ENCODE measurements around the gene NCS1. TPM values are rescaled to one million over a fixed set of nuclear protein-coding genes. Genes with fewer than 3 reads are reported as not detected.

NCS1 gene
- total and polyA plus RNA-seq, 2 of the 8 experiments (the other 6 are each of a cell fraction or from before 2014, with no cell fraction given), result 34.7 to 47.6 TPM

- H4K5ac ChIP-seq (ENCODE audit: insufficient read length, low read depth, low read length), result no peak overlapping the region
- no peaks in the 10 kb centered on the region for H3K9me3 ChIP-seq (ENCODE audit: insufficient read depth in 2 of 2, low read depth in 1 of 2, low read length in 1 of 2)
- POLR2A ChIA-PET (ENCODE audit: partially characterized antibody), result no interaction called here
- no peak overlapping the region for H4K91ac ChIP-seq (replicated peaks; ENCODE audit: insufficient read length, low read length)
- H3K4me1 ChIP-seq (replicated peaks in 1 of 4; ENCODE audit: control insufficient read depth in 3 of 4, insufficient read depth in 4 of 4, low read length in 3 of 4), result peaks cover 0 to 12% (median under 1%) of the 10 kb centered on the region in 4 experiments; a peak in 4 of 7 replicates
- peak overlapping the region; percentile 2 for H3K4ac ChIP-seq (replicated peaks; ENCODE audit: insufficient read length, low read depth, low read length)
- WGBS, 2 experiments (ENCODE audit: extremely low coverage in 1 of 2, insufficient coverage in 1 of 2, insufficient read length in 1 of 2, insufficient replicate concordance in 2 of 2, low coverage in 1 of 2, low lambda C conversion rate in 2 of 2, missing lambda C conversion rate in 1 of 2), result 92% methylated on average over 5 of the region's 5 CpGs; no CpG with 5 or more reads in 1 of the 2 experiments
- FAIRE-seq, result no peak
- no peak for DNase-seq (ENCODE audit: low read depth in 1 of 2, low spot score in 2 of 2)
- H3K36me3 ChIP-seq (ENCODE audit: control insufficient read depth in 2 of 4, insufficient read depth in 4 of 4, low read length in 3 of 4), result no peaks in the 10 kb centered on the region
- no peaks in the 10 kb centered on the region for H3K23me2 ChIP-seq (ENCODE audit: low read depth, low read length)
- H3K27ac ChIP-seq (ENCODE audit: low read depth, low read length), result no peak overlapping the region
- H2BK120ac ChIP-seq (replicated peaks; ENCODE audit: low read depth, low read length), result no peak overlapping the region
- H2BK12ac ChIP-seq (ENCODE audit: low read depth, low read length), result peak overlapping the region; percentile 29; the same call in 1 of the 2 replicates
- no peaks in the 10 kb centered on the region for H4K20me1 ChIP-seq (replicated peaks in 1 of 2; ENCODE audit: control insufficient read depth in 1 of 2, insufficient read depth in 2 of 2, low read length in 2 of 2)
- H2AK5ac ChIP-seq (ENCODE audit: low read depth, low read length), result no peak overlapping the region
- H2AFZ ChIP-seq (ENCODE audit: low read length), result no peak overlapping the region
- H3K4me3 ChIP-seq (ENCODE audit: extremely low read depth in 1 of 4, insufficient read depth in 2 of 4, low read depth in 3 of 4, low read length in 4 of 4), result no peak overlapping the region
- H2BK15ac ChIP-seq (ENCODE audit: low read length), result no peak overlapping the region
- no peak overlapping the region for H3K4me2 ChIP-seq (ENCODE audit: insufficient read depth in 1 of 2, low read depth in 2 of 2, low read length in 2 of 2)
- CTCF ChIA-PET (ENCODE audit: partially characterized antibody), result interaction anchor here (0.6 to 1.0 kb wide), 3 partner anchors 20 to 279 kb away, joined by 3 read pairs; no protein-coding TSS in a partner anchor
- no peak overlapping the region for H3K14ac ChIP-seq (ENCODE audit: insufficient read length)
- no peaks in the 10 kb centered on the region; a peak in 1 of 4 replicates for H3K79me2 ChIP-seq (ENCODE audit: control insufficient read depth in 1 of 2, insufficient read depth in 2 of 2, low read length in 2 of 2)
- H3K79me1 ChIP-seq (ENCODE audit: low read depth, low read length), result peaks cover 6% of the 10 kb centered on the region
- H3K27me3 ChIP-seq (replicated peaks in 1 of 4; ENCODE audit: control insufficient read depth in 3 of 4, extremely low read depth in 1 of 4, insufficient read depth in 3 of 4, low read length in 3 of 4), result no peaks in the 10 kb centered on the region; a peak in 1 of 7 replicates
- 0 out of 2 replicates have a peak, but pooled peaks have one; percentile 31 for TF ChIP-seq SRF (IDR thresholded peaks at IDR 0.05; ENCODE audit: low read depth, low read length)
- no peak for TF ChIP-seq CBX5 (IDR thresholded peaks at IDR 0.05; ENCODE audit: low read depth, low read length)
- no peak for TF ChIP-seq E2F6 (IDR thresholded peaks at IDR 0.05)
- H4K8ac ChIP-seq (ENCODE audit: extremely low read depth, insufficient read depth, low read length), result no peak overlapping the region
- no peak overlapping the region for H3K23ac ChIP-seq (ENCODE audit: insufficient read length)
- H3K18ac ChIP-seq (ENCODE audit: extremely low read depth, low read length), result no peak overlapping the region
- no peak overlapping the region for H3K56ac ChIP-seq (replicated peaks; ENCODE audit: insufficient read length, low read depth, low read length)
- no peak overlapping the region for H3K9ac ChIP-seq (replicated peaks in 1 of 4; ENCODE audit: extremely low read depth in 1 of 4, low read depth in 3 of 4, low read length in 3 of 4)
- H2BK20ac ChIP-seq (ENCODE audit: low read length), result no peak overlapping the region
- H2BK5ac ChIP-seq (ENCODE audit: low read depth, low read length), result peak overlapping the region; percentile 60; the same call in 1 of the 2 replicates
Observed at GRCh38 chr9:130205912-130206311, 33.7 kb downstream of the NCS1 start.

All from H1 (cell line).